HL-60/S4 treated with phorbol 12-myristate 13-acetate at 8.2 ng/mL for 4 days and 3 days (cell line): Measurements from ENCODE around the gene USP19.

ENCODE experiments used
- in situ Hi-C: fragments of 300-500 bp; cut with MboI; formaldehyde crosslinking; loops from 2 replicates; pipeline ENCODE4 v1.15.0; 2022; ENCODE audit warnings: low sequenced_read_pairs

USP19 gene

GRCh38 chr3:49104052-49104426, 16.6 kb downstream of the USP19 start:
- in situ Hi-C loops = no loop called here

DNA sequence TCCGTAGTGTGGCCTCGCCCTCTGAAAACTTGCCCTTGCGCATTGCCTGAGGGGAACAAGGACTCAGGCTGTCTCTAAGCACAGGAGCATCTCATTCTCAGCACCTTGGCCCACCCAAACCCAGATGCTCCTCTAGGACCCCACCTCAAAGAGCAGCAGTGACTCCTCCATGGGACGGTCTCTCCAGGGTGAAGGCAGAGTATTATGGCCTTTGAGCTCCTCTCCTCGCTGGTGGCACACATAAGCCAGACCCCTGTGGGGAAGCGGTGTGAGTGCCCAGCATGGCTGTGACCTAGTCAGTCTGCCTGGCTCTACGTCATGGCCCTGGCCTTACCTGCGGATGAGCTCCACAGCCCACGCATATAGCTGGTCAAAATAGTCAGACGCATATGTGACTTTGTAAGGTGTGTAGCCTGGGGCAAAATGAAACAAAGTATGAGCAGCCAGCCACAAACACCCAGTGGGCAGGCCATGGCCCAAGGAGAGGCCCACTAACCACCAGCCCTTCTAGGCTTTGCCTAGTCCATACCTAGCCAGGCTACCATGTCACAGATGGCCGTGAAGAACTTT, 20.5 kb downstream of the USP19 start:
- in situ Hi-C loops = no loop called here

GRCh38 chr3:49098910-49099630, 21.6 kb downstream of the USP19 start:
- in situ Hi-C loops = no loop called here

DNA sequence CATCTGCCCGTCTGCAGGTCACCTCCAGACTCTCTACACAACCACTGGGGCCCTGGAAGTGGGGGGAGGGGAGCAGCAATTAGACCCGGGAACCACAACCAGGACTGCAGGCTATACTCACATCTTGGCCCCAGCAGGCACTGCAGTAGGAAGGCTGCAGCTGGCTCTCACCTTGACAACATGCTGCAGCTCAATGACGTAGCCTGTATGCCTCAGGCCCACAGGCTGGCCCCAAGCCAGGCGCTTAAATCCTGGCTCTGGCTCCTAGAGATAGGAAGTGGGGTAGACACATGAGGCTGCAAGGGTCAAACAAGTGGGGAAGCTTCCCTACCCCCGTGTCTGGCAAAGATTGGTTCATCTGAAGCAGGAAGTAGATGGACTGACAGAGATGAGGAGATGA, 22.2 kb downstream of the USP19 start:
- in situ Hi-C loops = no loop called here

- in situ Hi-C loops = no loop called here
These were observed 26.5 kb downstream of the USP19 start, which contains the start of gene QRICH1 for GRCh38 chr3:49093853-49094767. QRICH1 (minus strand) TSS chr3:49094071; CDS start chr3:49077017, 17,054 bp downstream.

DNA sequence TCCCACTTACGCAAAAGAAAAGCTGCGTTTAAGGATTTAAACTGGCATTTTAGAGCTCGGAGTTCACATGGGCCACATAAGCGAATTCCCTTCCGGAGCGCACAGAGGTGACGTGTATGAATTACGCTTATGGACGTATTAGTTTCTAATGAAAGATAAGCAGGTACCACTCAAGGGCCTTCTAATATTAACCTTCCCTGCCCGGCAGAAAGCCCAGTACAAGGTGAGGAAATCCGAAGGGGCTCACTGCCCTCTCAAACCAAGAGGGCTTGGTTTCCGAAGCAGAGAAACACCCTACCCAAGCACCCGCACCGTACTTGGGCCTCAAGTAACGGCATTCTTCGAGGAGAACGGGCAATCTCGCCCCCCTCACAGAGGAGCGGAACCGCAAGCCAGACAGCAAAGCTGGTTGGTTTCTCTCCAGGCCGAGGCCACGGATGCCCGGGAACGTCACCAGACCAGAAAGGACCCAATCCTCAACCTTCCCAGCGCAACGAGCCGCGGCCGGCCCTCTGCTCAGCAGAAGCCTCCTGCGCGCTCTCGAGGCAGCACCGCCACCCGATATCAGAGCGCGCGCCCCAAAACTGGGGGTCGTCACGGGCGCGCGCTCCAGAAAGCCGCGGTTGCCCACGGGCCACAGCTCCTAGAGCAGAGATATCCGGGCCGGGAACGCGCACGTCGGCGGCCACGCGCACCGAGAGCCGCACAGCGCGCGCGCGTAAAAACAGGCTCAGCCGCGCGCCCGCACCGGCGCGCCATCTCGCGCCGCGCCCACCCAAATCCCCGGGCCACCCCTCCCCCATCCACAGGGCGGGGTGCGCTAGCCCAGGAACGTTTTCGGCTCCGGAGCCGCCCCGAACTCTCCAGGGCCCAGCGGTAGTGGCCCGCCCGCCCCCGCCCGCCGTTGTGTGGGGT, 27.4 kb downstream of the USP19 start:
- in situ Hi-C loops = no loop called here

DNA sequence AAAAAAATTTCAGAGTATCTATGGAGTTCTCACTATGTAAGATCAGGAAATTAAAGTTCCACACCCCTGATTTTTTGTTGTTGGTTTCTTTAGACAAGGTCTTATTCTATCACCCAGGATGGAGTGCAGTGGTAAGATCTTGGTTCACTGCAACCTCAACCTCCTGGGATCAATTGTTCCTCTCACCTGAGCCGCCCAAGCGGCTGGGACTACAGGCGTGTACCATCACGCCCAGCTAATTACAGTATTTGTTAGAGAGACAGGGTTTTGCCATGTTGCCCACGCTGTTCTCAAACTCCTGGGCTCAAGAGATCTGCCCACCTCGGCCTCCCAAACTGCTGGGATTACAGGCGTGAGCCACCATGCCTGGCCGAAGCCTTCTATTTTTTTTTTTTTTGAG, 39.2 kb downstream of the USP19 start:
- in situ Hi-C loops = no loop called here

- in situ Hi-C loops = no loop called here
These were observed 41.4 kb downstream of the USP19 start for GRCh38 chr3:49079270-49079669.

DNA sequence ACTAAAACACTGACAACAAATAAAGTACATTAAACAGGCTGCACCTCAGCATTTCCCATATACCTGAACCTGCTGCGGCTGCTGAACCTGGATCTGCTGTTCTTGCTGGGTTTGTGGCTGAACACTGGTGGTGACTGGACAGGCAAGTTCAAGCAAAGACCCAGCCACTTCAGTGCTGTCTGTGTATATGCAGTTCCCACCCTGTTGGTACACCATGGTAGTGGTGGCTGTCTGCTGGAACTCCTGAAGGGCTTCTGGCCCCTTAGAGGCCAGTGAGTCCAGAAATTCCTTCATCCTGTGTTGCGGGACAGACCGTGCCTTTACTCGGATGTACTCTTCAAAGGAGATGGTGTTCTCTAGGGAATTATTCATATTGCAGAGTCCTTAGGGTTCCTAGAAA, 44.0 kb downstream of the USP19 start:
- in situ Hi-C loops = no loop called here

- in situ Hi-C loops = no loop called here
These were observed 44.5 kb downstream of the USP19 start for GRCh38 chr3:49076116-49076515.
